HL-60/S4 (cell line): Measurements from ENCODE around the gene ACOT9.
"Not testable (repeated sequence)": the region's sequence is repeated elsewhere in the genome, so short reads cannot be mapped to it uniquely, and the experiment has no call there.

Experiments
- in situ Hi-C: fragments of 300-500 bp; cut with MboI; formaldehyde crosslinking; loops from 2 replicates; pipeline ENCODE4 v1.14.3; 2022; ENCODE audit warnings: low sequenced_read_pairs

The ACOT9 gene

GRCh38 chrX:23742697-23743622, at the start of gene ACOT9:
ACOT9 (minus strand) TSS chrX:23743276; CDS start chrX:23743144, 132 bp downstream.
- in situ Hi-C loops: no loop called here

GRCh38 chrX:23790155-23790497, 47.0 kb upstream of the ACOT9 start:
- in situ Hi-C loops: no loop called here

DNA sequence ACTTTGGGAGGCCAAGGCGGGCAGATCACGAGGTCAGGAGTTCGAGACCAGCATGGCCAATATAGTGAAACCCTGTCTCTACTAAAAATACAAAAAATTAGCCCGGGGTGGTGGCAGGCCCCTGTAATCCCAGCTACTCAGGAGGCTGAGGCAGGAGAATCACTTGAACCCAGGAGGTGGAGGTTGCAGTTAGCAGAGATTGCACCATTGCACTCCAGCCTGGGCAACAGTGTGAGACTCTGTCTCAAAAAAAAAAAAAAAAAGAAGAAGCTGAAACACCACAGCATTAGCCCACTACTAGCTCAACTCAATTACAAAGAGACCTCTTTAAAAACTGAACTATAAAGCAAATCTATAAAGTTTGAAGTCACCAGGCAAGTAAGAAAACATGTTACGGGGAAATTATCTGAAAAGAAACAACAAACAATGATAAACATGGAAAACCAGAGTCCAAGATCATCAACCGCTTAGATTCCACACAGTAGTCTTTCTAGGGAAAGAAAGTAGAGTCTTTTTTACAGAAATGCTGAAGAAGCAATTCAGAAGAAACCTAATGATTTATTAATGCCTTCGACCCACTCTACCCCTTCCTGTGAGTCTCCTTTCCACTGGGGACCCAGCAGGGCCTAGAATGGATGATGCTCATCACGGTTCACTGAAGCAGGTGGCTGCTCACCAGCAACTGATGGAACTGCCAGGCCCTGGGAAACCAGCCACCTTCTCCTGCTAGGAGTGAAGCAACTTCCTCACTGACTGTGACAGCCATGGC, 46.5 kb upstream of the ACOT9 start:
- in situ Hi-C loops: loop anchor here (10.0 kb wide), 1 partner anchor 115 kb away; the partner anchor contains the start of genes APOO and CXorf58

- in situ Hi-C loops: loop anchor here (10.0 kb wide), 1 partner anchor 116 kb away; the partner anchor contains the start of genes APOO and CXorf58
Observed at GRCh38 chrX:23788946-23789345, 45.9 kb upstream of the ACOT9 start.

DNA sequence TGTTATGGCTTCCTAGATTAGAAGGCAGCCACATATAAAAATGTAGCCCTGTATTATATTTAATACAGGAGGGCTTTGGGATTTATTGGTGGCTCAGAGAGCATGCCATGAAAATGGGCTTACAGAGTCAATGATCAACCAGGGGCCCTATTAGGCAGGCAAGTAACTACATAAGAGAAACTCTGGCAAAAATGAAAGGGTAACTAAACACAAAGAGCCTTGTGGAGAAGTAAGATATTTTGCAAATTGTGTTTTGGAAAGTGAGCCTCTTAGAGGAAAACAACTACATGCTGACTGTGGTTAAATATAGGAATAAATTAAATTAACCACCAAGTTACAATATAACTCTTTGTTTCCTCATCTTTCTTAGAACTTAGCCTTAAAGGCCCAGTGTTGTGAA, 45.4 kb upstream of the ACOT9 start:
- in situ Hi-C loops: loop anchor here (10.0 kb wide), 1 partner anchor 116 kb away; the partner anchor contains the start of genes APOO and CXorf58

- in situ Hi-C loops: loop anchor here (10.0 kb wide), 1 partner anchor 117 kb away; the partner anchor contains the start of genes APOO and CXorf58
Observed at GRCh38 chrX:23787745-23788118, 44.7 kb upstream of the ACOT9 start.

DNA sequence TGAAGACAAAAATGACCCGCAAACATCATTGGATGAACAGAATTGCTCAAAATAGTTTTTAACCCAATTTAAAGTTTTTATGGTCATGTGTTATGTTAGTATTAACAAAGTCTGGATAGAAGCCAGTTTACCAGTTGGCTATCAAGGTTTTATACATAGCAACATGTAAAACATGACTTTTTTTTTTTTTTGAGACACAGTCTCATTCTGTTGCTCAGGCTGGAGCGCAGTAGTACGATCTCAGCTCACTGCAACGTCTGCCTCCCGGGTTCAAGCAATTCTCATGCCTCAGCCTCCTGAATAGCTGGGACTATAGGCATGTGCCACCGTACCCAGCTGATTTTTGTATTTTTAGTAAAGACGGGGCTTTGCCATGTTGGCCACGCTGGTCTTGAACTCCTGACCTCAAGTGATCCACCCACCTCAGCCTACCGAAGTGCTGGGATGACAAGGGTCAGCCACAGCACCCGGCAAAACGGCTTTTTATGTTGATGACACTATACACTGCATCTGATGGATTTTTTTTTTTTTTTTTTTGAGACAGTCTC, 43.3 kb upstream of the ACOT9 start:
- in situ Hi-C loops: loop anchor here (10.0 kb wide), 1 partner anchor 118 kb away; the partner anchor contains the start of genes APOO and CXorf58

- in situ Hi-C loops: loop anchor here (10.0 kb wide), 1 partner anchor 119 kb away; the partner anchor contains the start of genes APOO and CXorf58
Observed at GRCh38 chrX:23785580-23785979, 42.5 kb upstream of the ACOT9 start.

- in situ Hi-C loops: loop anchor here (10.0 kb wide), 1 partner anchor 120 kb away; the partner anchor contains the start of genes APOO and CXorf58
Observed at GRCh38 chrX:23784470-23785331, 41.6 kb upstream of the ACOT9 start.

DNA sequence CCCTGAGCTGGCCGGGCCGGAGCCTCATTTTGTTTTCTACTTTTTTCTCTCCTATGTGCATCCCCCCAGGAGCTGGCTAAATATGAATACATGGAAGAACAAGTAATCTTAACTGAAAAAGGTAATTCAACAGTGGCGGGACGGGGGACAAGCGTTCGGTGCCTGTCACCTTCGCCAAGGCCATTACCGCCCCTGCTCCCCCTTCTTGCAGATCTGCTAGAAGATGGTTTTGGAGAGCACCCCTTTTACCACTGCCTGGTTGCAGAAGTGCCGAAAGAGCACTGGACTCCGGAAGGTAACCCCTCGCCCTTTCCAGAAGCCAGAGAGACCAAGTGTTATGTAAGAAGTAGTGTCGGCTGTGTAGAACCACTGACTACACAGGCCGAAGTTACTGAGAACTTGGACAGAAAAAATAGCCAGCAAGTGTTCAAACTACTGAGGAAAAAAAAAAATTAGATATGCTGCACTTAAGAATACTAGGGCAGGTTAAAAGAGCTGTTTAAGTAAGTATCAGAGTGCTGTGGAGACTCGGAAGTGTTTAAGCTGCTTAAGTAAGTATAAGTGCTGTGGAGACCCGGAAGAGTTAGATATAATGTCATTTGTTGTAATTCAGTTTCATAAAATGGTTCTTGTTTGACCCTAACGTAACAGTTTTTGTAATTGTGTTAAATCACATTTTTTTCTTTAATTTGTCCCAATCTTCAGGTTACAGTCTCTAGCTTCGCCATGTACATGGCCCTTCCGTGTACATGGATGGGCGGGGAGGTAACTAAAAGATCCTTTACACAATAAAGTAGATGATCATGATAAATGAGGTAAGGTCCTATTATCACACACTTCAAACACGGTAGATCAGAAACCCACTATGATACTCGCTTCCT, 40.8 kb upstream of the ACOT9 start:
- in situ Hi-C loops: loop anchor here (10.0 kb wide), 1 partner anchor 121 kb away; the partner anchor contains the start of genes APOO and CXorf58

GRCh38 chrX:23782863-23783588, 40.0 kb upstream of the ACOT9 start, which contains the start of gene SAT1:
SAT1 (plus strand) TSS chrX:23783173; CDS start chrX:23783352, 179 bp downstream.
- in situ Hi-C loops: loop anchor here (10.0 kb wide), 1 partner anchor 122 kb away; the partner anchor contains the start of genes APOO and CXorf58

DNA sequence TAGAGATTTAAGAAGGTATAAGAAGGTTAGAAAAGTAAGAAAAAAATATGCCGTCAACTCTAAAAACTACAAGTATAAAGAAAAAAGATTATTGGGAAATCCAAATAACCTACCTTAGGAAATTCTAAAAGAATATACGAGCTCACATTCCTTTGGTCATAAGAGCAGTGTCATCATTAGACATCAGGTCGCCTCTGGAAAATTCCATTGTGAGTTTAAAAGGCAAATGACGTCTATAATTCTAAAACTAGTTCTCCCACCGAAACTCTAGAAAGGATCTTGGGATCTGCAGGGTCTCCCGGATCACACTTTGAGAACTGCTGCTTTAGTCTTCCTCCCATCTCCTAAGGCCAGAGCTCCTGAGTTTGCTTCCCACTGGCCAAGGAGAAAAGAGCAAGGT, 39.4 kb upstream of the ACOT9 start:
- in situ Hi-C loops: loop anchor here (10.0 kb wide), 1 partner anchor 122 kb away; the partner anchor contains the start of genes APOO and CXorf58

- in situ Hi-C loops: no loop called here
Observed at GRCh38 chrX:23779025-23779424, 35.9 kb upstream of the ACOT9 start.

GRCh38 chrX:23776363-23776762, 33.3 kb upstream of the ACOT9 start:
- in situ Hi-C loops: no loop called here

DNA sequence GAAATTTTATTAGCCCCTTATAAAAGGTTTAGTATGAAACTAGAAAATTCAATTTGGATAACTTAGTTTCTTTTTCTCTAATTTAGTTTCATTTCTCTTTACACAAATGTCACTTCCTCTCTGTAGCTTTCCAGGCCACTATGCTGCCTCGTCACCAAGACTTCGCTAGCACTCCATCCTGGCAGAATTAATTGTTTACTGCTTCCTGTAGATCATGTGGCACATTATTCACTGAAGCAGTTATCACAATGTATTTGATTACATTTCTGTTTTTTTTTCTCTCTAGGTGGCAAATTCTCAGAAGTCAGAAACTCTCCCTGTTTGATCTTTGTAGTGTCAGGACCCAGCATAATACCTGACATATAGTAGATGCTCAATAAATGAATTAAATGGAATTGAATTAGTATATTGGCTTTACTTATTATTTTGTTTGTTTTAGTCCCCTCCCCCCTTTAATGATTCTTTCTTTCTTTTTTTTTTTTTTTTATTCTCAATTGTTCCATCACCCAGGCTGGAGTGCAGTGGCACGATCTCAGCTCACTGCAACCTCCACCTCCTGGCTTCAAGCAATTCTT, 30.6 kb upstream of the ACOT9 start:
- in situ Hi-C loops: no loop called here

GRCh38 chrX:23771086-23771485, 28.0 kb upstream of the ACOT9 start:
- in situ Hi-C loops: not testable (repeated sequence)

DNA sequence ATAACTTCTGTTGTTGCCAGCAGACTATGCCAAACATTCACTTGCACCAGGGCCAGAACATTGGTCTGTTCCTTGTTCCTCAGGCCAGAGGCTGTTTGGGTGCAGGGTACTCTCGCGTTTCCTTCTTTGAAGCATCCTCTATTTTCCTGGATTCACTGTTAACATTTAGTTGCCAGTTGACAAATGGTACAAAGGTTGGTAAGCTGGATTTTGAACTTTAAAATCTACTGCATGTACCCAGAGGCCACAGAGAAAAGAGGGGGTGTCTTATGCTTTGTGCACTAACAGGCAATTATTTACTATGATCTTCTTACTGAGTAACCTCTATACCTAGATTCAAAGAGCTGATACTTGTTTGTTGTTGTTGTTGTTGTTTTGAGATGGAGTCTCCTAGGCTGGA, 27.1 kb upstream of the ACOT9 start:
- in situ Hi-C loops: no loop called here
